ENCODE results near the gene HGFAC. TPM values are rescaled to one million over a fixed set of nuclear protein-coding genes. Genes with fewer than 3 reads are reported as not detected.
A peak's percentile ranks its signal among the peaks of the same experiment; 100 is the strongest.

Gene HGFAC
- total and polyA plus RNA-seq, 8 donors = 0.09 to 2.2 (median 0.47) TPM; not detected in 3

GRCh38 chr4:3465698-3466671 lies 24.2 kb downstream of the HGFAC start:
- no peak overlapping the region for H3K27ac ChIP-seq
- intact Hi-C loops (cut with DNase I) = no loop called here
- peak in 3 of 6 donors; percentile 35 to 77 (median 50) for DNase-seq

GRCh38 chr4:3466691-3467600 lies 25.2 kb downstream of the HGFAC start:
- 85 to 91% methylated on average over 40 of the region's 40 CpGs for WGBS, 2 donors
- peak in 3 of 6 donors; percentile 27 to 68 (median 55) for DNase-seq

More at GRCh38 chr4:3465698-3466671, 24.2 kb downstream of the HGFAC start:
- Histone ChIP-seq H3K36me3 (no peaks in the 10 kb centered on the region), H3K4me1 (peaks cover 14 to 37% (median 25%) of the 10 kb centered on the region in 3 donors), H3K27me3 (no peaks in the 10 kb centered on the region), H3K9me3 (no peaks in the 10 kb centered on the region), H3K4me3 (no peak overlapping the region)
- 87 to 90% methylated on average over 41 of the region's 41 CpGs for WGBS, 2 donors
- FAIRE-seq (no peak), ATAC-seq (no peak)
- TF ChIP-seq, protein P1, sequence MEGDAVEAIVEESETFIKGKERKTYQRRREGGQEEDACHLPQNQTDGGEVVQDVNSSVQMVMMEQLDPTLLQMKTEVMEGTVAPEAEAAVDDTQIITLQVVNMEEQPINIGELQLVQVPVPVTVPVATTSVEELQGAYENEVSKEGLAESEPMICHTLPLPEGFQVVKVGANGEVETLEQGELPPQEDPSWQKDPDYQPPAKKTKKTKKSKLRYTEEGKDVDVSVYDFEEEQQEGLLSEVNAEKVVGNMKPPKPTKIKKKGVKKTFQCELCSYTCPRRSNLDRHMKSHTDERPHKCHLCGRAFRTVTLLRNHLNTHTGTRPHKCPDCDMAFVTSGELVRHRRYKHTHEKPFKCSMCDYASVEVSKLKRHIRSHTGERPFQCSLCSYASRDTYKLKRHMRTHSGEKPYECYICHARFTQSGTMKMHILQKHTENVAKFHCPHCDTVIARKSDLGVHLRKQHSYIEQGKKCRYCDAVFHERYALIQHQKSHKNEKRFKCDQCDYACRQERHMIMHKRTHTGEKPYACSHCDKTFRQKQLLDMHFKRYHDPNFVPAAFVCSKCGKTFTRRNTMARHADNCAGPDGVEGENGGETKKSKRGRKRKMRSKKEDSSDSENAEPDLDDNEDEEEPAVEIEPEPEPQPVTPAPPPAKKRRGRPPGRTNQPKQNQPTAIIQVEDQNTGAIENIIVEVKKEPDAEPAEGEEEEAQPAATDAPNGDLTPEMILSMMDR (IDR thresholded peaks at IDR 0.05) = no peak

GRCh38 chr4:3467601-3468031 lies 25.8 kb downstream of the HGFAC start:
- H3K36me3 ChIP-seq = no peaks in the 10 kb centered on the region
- peaks cover 4 to 37% (median 27%) of the 10 kb centered on the region in 3 donors for H3K4me1 ChIP-seq
- no peaks in the 10 kb centered on the region for H3K9me3 ChIP-seq
- no peak for ATAC-seq
- FAIRE-seq = no peak
- DNase-seq = peak in 1 of 6 donors; percentile 51
- no peak overlapping the region for H3K4me3 ChIP-seq
- intact Hi-C loops (cut with DNase I) = no loop called here
- WGBS, 2 donors = 91 to 93% methylated on average over 15 of the region's 15 CpGs
- TF ChIP-seq, protein P1 (IDR thresholded peaks at IDR 0.05) = no peak
- H3K27me3 ChIP-seq = no peaks in the 10 kb centered on the region
- no peak overlapping the region for H3K27ac ChIP-seq

More at GRCh38 chr4:3466691-3467600, 25.2 kb downstream of the HGFAC start:
- ATAC-seq = no peak
- intact Hi-C loops (cut with DNase I) = no loop called here
- Histone ChIP-seq H3K27me3 (no peaks in the 10 kb centered on the region), H3K4me3 (no peak overlapping the region), H3K36me3 (no peaks in the 10 kb centered on the region), H3K27ac (no peak overlapping the region), H3K9me3 (no peaks in the 10 kb centered on the region), H3K4me1 (peaks cover 10 to 40% (median 27%) of the 10 kb centered on the region in 3 donors)
- TF ChIP-seq, protein P1 (IDR thresholded peaks at IDR 0.05) = no peak
- FAIRE-seq = no peak

GRCh38 chr4:3468154-3468553 lies 26.4 kb downstream of the HGFAC start:
- intact Hi-C loops (cut with DNase I) = no loop called here
- H3K4me1 ChIP-seq = peaks cover 6 to 37% (median 28%) of the 10 kb centered on the region in 3 donors
- ATAC-seq (no peak), DNase-seq (no peak), FAIRE-seq (no peak)
- no peaks in the 10 kb centered on the region for H3K36me3 ChIP-seq
- no peaks in the 10 kb centered on the region for H3K27me3 ChIP-seq
- no peak overlapping the region for H3K27ac ChIP-seq
- TF ChIP-seq, protein P1 (IDR thresholded peaks at IDR 0.05) = no peak
- 90 to 95% methylated on average over 10 of the region's 10 CpGs for WGBS, 2 donors
- H3K9me3 ChIP-seq = no peaks in the 10 kb centered on the region
- H3K4me3 ChIP-seq = no peak overlapping the region

Data from pancreas (tissue), 10 donors.